ENCODE measurements around the gene SLC44A3.

The SLC44A3 gene

DNA sequence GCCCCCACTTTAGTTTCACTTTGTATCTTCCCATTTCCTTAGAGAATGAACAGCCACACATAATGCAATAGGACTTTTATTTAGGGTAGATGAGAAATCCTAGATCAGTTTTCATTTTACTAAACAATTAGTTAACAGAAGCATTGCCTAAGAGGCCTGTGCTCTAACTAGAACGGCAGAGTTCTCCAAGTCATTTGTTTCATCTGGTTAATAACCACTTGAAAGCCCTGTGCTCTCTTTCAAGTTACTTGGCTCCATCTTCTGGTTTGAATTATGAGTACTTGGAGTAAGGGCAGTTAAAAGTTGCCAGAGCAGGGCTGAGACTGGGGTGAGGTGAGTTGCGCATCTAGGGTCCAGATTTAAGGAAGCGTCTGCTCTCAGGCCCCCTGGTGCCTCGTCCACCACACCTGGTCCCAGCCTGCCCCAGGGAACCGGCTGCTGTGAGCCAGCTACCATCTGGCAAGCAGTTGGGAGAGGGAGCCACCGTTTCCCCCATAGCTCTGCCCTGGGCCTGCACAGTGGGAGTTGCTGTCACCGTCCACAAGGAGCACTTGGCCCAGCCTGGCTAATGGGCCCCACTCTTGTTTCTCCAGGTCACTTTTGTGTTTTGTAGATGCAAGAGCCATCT lies 18.1 kb upstream of the SLC44A3 start:
- peak; percentile 57 for DNase-seq

DNA sequence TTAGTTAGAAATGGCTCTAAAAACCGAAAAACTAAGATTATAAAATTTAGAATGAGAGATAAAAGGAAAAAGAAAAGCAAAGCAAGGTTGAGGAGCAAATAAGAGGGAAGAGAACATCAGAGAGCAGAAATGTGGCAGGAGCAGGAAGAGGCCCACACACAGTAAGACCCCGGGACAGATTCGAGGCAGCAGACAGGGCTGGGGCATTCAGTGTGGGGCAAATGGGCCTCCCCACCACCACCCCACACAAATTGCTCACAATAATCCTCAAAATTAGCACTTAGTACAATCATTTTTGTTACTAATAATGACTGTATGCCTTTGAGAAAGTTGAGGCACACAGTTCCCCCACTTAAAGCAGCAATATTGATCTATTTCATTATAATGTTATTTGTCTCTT lies 17.1 kb upstream of the SLC44A3 start:
- no peak for DNase-seq

DNA sequence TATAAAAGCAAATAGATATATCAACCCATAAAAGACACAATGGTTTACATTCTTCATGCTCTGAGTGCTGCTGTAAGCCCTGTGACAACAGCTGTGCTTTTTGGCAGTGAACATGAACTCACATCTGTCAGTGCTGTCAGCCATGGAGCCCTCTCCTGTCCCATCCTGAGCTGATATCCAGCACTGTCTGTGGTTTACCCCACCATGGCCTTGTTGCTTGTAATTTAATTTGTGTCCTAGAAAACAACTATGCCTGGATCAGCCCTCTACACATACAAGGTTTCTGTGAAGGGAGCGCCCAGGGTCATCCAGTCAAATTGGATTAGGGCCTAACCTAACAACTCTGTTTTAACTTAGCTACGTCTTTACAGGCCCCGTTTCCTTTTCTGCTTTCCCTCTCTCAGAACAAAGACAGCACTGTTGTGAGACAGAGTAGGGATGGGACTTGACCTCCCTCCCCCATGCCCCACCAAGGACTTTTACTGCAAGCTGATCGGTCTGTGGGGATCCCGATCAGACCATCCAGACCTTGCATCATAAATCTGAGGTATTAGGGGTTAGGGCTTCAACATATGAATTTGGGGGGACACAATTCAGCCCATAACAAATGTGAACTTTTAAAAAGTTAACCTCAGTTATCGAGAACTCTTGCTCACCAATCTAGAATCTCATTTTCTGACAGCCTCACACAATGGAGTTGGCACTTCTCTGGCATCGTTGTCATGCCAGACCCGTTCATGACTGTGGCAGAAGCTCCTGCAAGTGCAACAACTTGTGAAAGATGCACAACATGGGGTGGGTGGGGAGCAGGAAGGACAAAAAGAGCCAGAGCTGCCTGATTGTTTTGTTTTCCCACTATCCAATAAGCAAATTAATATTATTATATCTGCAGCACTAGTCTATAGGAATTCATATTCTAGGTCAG lies 16.4 kb upstream of the SLC44A3 start:
- DNase-seq, result no peak

- DNase-seq, result no peak
Measured at GRCh38 chr1:94804442-94804837, 15.7 kb upstream of the SLC44A3 start.

- peak; percentile 43 for DNase-seq
Measured at GRCh38 chr1:94805912-94806311, 14.2 kb upstream of the SLC44A3 start.

DNA sequence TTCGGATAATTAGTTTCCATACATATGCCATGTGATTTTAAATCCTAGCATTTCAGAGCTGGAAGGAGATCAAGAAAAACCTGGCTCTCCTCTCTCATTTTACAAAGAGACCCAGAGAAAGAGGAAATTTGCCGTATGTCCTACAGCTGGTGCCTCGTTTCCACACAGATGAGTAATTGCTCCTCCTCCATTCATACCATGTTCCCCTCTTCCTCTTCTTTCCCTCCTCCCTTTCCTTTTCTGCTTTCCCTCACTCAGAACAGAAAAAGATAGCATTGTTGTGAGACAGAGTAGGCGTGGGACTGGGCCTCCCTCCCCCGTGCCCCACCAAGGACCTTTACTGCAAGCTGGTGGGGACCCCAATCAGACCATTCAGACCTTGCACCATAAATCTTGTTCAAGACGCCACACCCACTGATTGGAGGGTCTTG lies 13.7 kb upstream of the SLC44A3 start:
- DNase-seq, result no peak

DNA sequence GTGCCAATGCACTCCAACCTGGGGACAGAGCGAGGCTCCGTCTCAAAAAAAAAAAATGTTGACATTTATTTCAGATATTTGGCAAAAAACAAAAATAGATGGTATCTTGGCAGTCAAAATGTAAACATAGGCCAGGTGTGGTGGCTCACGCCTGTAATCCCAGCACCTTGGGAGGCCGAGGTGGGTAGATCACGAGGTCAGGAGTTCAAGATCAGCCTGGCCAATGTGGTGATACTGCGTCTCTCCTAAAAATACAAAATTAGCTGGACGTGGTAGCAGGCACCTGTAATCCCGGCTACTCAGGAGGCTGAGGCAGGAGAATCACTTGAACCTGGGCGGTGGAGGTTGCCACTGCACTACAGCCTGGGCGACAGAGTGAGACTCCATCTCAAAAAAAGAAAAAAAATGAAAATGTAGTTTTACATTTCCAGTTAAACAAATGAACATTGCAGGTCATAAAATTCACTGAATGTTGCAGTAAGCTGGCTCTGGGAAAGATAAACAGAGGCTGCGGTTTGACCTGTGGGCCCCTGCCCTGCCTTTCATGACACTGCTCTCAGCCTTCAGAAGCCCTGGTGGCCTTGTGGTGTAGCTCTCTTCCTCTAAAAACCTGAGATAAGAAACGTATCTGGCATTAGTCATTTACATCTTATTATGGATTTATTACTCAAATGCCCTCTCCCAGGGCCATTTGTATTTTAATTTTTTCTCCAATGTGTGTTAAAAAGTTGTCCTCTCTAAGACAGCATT lies 12.2 kb upstream of the SLC44A3 start:
- no peak for DNase-seq

- no peak for DNase-seq
Measured at GRCh38 chr1:94808669-94809068, 11.5 kb upstream of the SLC44A3 start.

- DNase-seq, result no peak
Measured at GRCh38 chr1:94812985-94813384, 7.2 kb upstream of the SLC44A3 start.

DNA sequence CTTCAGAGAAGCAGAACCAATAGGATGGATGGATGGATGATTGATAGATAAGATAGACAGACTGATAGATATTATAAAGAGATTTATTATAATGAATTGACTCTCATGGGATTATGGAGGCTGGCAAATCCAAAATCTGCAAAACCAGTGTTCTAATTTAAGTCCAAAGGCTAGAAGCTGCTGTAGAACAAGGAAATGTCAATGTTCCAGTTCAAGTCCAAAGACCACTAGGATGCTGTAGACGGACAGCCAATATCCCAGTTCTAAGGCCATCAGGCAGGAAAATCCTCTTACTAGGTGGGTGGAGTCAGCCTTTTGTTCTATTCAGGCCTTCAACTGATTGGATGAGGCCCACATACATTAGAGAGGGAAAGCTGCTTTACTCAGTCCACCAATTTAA lies 4.1 kb upstream of the SLC44A3 start:
- no peak for DNase-seq

- no peak for DNase-seq
Measured at GRCh38 chr1:94817712-94818111, 2.4 kb upstream of the SLC44A3 start.

DNA sequence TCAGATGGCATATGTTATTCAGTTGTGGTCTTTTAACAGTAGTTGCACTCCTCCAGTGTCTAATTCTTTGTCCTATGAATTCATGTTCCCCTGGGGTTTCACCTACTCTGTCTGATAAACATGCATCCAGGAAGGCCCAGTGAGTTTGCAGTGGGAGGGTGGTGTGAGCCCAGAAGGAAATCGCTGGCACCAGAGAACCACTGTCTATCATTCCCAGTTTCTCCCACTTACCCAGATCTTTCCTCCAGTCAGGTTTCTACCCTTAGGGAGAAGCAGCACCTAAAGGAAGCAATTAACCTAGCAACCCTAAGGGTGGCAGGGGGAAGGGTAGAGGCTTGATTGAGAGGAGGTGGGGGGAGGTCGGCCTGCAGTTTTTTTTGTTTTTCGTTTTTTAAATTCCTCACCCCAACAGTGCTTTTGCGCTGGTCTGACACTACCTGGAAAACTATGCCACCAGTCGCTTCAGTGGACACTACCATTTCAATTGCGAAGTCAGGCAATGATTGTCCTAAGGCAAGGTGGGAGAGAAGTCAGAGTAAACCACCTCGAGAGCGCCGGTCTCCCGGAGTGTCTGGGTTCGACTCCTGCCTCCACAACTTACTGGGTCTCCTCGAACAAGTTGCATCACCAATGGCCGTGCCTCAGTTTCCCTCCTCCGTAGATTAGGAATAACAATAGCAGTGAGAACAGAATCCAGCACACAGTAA lies 766 bp upstream of the SLC44A3 start:
- no peak for DNase-seq

DNA sequence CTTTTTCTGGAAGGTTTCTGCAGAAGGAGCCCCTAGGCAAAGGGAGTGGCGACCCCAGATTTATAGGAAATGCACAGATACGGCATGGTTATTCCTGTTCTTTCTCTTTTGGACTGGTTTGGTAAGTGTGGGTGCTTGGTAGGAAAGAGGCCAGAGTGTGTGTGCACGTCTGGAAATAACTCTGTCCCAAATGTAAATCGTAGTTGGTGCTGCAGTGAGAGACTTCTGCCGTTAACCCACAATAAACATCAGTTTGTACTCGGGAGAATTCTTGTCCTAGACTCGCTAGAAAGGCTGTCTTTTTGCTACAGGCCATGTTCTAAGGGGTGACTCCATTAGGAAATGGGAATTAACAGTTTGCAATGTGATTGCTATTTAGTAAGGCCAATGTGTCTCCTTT lies 779 bp downstream of the SLC44A3 start:
- no peak for DNase-seq

DNA sequence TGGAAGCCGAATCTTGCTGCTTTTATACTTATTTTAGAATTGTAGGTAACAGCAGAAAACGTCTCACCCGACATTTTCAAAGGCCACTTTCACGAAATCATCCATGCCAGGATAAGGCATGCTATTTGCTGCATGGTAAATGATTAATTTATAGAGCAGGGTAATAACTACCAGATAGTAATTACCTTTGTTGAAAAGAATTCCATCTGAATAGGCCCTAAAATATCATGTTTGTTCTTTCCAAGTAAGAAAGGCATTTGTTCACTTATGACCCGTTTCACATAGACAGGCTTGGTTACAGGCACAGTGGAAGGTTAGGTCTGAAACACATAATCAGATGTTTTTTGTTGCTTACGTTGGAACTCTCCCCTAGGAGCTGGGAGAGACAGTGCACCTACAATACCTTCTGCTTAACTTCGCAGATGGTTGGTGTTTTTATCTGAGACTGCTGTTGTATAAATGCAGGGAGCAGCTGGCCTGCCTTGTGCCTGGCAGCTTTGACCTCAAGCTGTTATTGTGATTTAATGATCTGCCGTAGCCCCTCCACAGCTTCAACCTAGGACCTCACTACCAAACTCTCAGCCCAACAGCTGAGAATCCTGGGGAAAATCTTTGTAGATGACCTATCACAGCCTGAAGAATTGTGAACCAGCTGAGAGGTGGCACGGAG lies 1.6 kb downstream of the SLC44A3 start:
- no peak for DNase-seq

DNA sequence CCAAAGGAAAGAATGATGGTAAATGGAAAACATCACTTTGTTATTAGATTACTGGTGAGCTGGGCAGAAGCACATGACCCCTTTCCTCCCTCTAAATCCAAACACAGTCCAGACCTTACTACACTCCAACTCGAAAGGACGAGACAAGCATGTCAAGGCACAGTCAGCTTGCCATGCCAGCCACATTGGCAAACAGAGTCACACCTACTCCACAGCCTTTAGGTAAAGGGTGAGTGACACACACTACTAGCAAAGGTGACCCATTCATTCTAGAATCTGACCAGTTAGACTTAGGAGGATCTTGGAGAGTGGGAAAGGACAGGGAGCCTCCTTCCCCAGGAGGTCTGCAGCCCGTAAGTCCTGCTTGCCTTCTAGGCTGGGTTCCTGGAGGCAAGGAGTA lies 3.0 kb downstream of the SLC44A3 start:
- no peak for DNase-seq

GRCh38 chr1:94825936-94826335 lies 5.8 kb downstream of the SLC44A3 start:
- no peak for DNase-seq

GRCh38 chr1:94827434-94827833 lies 7.3 kb downstream of the SLC44A3 start:
- DNase-seq, result no peak

GRCh38 chr1:94828251-94828650 lies 8.1 kb downstream of the SLC44A3 start:
- no peak for DNase-seq

GRCh38 chr1:94831641-94832040 lies 11.5 kb downstream of the SLC44A3 start:
- DNase-seq, result no peak

DNA sequence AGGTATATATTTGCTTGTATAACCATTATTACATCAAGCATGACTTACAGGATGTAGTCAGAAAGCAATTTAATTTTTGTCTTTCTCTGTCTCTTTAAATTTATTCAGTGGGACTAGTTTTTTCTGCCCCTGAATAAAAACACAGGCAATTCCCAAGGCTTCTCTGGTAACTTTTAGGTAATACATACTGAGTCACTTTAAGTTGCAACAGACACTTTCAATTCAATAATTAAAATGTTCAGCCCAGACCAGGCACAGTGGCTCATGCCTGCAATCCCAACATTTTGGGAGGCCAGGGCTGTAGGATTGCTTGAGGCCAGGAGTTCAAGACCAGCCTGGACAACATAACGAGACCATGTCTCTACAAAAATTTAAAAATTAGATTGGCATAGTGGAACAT lies 12.3 kb downstream of the SLC44A3 start:
- no peak for DNase-seq

DNA sequence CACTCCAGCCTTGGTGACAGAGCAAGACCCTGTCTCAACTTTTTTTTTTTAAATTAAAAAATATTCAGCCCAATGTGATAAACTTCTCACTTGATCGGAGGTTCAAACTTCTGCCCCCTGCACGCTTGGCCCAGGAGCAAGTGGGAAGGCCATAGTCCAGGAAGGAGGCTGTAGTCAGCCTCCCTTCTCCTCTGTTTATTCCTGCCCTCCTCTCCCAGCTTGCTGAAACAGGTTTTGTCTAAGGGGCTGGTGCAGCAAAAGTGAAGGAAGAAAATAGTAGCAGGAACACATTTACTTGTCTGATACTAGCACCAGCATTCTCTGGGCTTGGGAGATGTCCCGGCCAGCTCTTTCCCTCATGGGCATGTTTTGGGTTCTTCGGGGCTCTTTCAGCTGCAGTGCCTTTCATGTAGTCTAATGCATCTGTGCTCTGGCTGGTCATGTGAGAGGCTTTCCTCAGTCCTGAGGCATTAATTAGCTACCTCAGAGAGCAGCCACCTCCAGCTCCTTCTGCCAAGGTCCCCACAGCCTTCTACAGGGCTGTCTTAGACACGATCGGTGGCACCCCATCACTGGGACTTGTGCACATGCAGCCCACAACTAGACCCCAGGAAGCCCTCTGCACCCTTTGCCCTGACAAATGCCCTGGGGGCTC lies 12.9 kb downstream of the SLC44A3 start:
- no peak for DNase-seq

DNA sequence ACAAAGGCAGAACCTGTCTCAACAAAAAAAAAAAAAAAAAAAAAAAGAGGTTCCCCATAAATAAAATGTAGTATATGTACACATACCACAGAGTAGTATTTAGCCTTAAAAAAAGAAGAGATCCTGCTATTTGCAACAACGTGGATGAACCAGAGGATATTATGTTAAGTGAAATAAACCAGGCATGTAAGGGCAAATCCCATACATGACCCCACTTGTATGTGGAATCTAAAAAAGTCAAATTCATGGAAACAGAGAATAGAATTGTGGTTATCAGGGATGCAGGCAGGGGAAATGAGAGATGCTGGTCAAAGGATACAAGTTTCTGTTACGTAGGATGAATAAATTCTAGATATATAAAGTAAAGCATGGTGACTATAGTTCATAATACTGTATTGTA lies 16.7 kb downstream of the SLC44A3 start:
- no peak for DNase-seq
